A549 (cell line): Measurements from ENCODE around the gene SYNE2. TPM values are rescaled to one million over a fixed set of nuclear protein-coding genes. Genes with fewer than 3 reads are reported as not detected.
A peak's percentile ranks its signal among the peaks of the same experiment; 100 is the strongest.

ENCODE experiments used
- ATAC-seq, 2 experiments: fragments of 200-7000 bp in 1 of 2; fragments of >200 bp in 1 of 2; cut with Nextera tagmentation in 1 of 2; cut with Tn5 transposase in 1 of 2; 3 replicates each; pipeline versions ENCODE4 v1.8.0 to v1.9.1; 2018 to 2020; ENCODE audit warnings: mild to moderate bottlenecking in 1 of 2, moderate library complexity in 1 of 2
- CTCF ChIA-PET: fragments of 300-600 bp; sonication (Branson Sonifier 250); formaldehyde crosslinking; extraction: SDS; loops from one replicate; lab custom pipeline; 2021; ENCODE audit warnings: antibody characterized with exemption, inconsistent platforms; lab: Yijun Ruan, JAX
- POLR2A ChIA-PET: fragments of 350-600 bp; formaldehyde crosslinking; extraction: SDS; loops from one replicate; lab custom pipeline; 2021; ENCODE audit warnings: antibody characterized with exemption, inconsistent platforms; lab: Yijun Ruan, JAX
- DNase-seq, 2 experiments: peaks; one replicate each; pipeline versions ENCODE4 v3.0.0 to v3.0.0-alpha.2; 2011 to 2016; ENCODE audit warnings: low read depth in 1 of 2, low spot score in 1 of 2
- FAIRE-seq: peaks from 2 replicates; lab custom pipeline; 2011; peaks lifted over from hg19 to GRCh38; lab: Jason Lieb, UNC
- H3K27ac ChIP-seq, 2 experiments: fragments of >200 bp; sonication (Bioruptor Twin); formaldehyde crosslinking; 3 replicates each; pipeline ENCODE4 v1.5.1; 2016 to 2017
- H3K4me1 ChIP-seq: fragments of >200 bp; sonication (Bioruptor Twin); formaldehyde crosslinking; 3 replicates; pipeline ENCODE4 v1.6.1; 2016
- H3K4me2 ChIP-seq: fragments of >200 bp; sonication (Bioruptor Twin); formaldehyde crosslinking; 3 replicates; pipeline ENCODE4 v1.6.1; 2016
- H3K4me3 ChIP-seq: fragments of >200 bp; sonication (Bioruptor Twin); formaldehyde crosslinking; 3 replicates; pipeline ENCODE4 v1.5.1; 2016
- H3K9me3 ChIP-seq: fragments of >200 bp; sonication (Bioruptor Twin); formaldehyde crosslinking; 3 replicates; pipeline ENCODE4 v1.6.1; 2016
- BHLHE40 ChIP-seq: IDR thresholded peaks from 2 replicates; pipeline ENCODE4 v1.6.1; 2012; ENCODE audit warnings: low read depth, low read length, inconsistent platforms
- CBX2 ChIP-seq: fragments of 200-600 bp; sonication (generic); IDR thresholded peaks from 2 replicates; pipeline ENCODE4 v1.6.1; 2016; ENCODE audit warnings: low read depth, mild to moderate bottlenecking, borderline replicate concordance
- EHMT2 ChIP-seq: fragments of 200-600 bp; sonication (generic); IDR thresholded peaks from 2 replicates; pipeline ENCODE4 v1.6.1; 2016; ENCODE audit warnings: antibody characterized with exemption, low read depth, mild to moderate bottlenecking, moderate library complexity
- EP300 ChIP-seq, 2 experiments: fragments of >200 bp; sonication (Bioruptor Twin); formaldehyde crosslinking; IDR thresholded peaks; 2 replicates in 1 of 2; 3 replicates in 1 of 2; pipeline ENCODE4 v1.6.1; 2016 to 2017
- ESRRA ChIP-seq: fragments of 150-350 bp; IDR thresholded peaks from 2 replicates; pipeline ENCODE4 v1.6.1; 2014; ENCODE audit warnings: mild to moderate bottlenecking, low read length, borderline replicate concordance
- FOSB ChIP-seq: fragments of 250-450 bp; sonication (Bioruptor Pico); IDR thresholded peaks from 2 replicates; pipeline ENCODE4 v1.5.0; 2020; ENCODE audit warnings: mild to moderate bottlenecking, moderate library complexity
- FOSL2 ChIP-seq, 2 experiments: fragments of 450-650 bp in 1 of 2; fragments of >200 bp in 1 of 2; sonication (Bioruptor Twin) in 1 of 2; formaldehyde crosslinking; IDR thresholded peaks; 2 replicates each; pipeline versions ENCODE4 v1.5.0 to v1.6.1; 2016 to 2020; ENCODE audit warnings: mild to moderate bottlenecking in 1 of 2, moderate library complexity in 1 of 2
- HMGXB4 ChIP-seq: fragments of 250-450 bp; sonication (Bioruptor Pico); IDR thresholded peaks from 2 replicates; pipeline ENCODE4 v1.5.0; 2021; ENCODE audit warnings: mild to moderate bottlenecking, moderate library complexity, borderline replicate concordance
- HOXA7 ChIP-seq: fragments of 250-450 bp; sonication (Bioruptor Pico); IDR thresholded peaks from 2 replicates; pipeline ENCODE4 v1.5.0; 2020; ENCODE audit warnings: mild to moderate bottlenecking, moderate library complexity
- HOXB5 ChIP-seq: fragments of 250-450 bp; sonication (Bioruptor Pico); IDR thresholded peaks from 2 replicates; pipeline ENCODE4 v1.5.0; 2020; ENCODE audit warnings: mild to moderate bottlenecking, moderate library complexity
- KDM1A ChIP-seq: fragments of 200-600 bp; sonication (generic); IDR thresholded peaks from 2 replicates; pipeline ENCODE4 v1.6.1; 2016; ENCODE audit warnings: low read depth, mild to moderate bottlenecking
- MAFK ChIP-seq: fragments of 450-650 bp; IDR thresholded peaks from 2 replicates; pipeline ENCODE4 v1.6.1; 2014; ENCODE audit not compliant: partially characterized antibody
- MAZ ChIP-seq: fragments of 150-350 bp; IDR thresholded peaks from 2 replicates; pipeline ENCODE4 v1.6.1; 2014; ENCODE audit warnings: antibody characterized with exemption, low read depth, low read length, borderline replicate concordance
- NFE2L2 ChIP-seq: fragments of 150-350 bp; conservative IDR thresholded peaks from 2 replicates; pipeline ENCODE4 v1.6.1; 2014; ENCODE audit warnings: low read length
- RAD21 ChIP-seq, 2 experiments: fragments of >200 bp in 1 of 2; sonication (Bioruptor Twin) in 1 of 2; formaldehyde crosslinking in 1 of 2; IDR thresholded peaks in 1 of 2; conservative IDR thresholded peaks in 1 of 2; 2 replicates in 1 of 2; 3 replicates in 1 of 2; pipeline ENCODE4 v1.6.1; 2012 to 2018; ENCODE audit warnings: inconsistent platforms in 1 of 2
- RARB ChIP-seq: fragments of 250-450 bp; sonication (Bioruptor Pico); IDR thresholded peaks from 2 replicates; pipeline ENCODE4 v1.8.0; 2021; ENCODE audit warnings: mild to moderate bottlenecking, moderate library complexity
- REST ChIP-seq: fragments of 200-600 bp; sonication (generic); IDR thresholded peaks from 2 replicates; pipeline ENCODE4 v1.6.1; 2016; ENCODE audit warnings: antibody characterized with exemption, mild to moderate bottlenecking, moderate library complexity
- SMC3 ChIP-seq: fragments of >200 bp; sonication (Bioruptor Twin); formaldehyde crosslinking; IDR thresholded peaks from 3 replicates; pipeline ENCODE4 v1.6.1; 2018; ENCODE audit warnings: inconsistent platforms
- TFCP2L1 ChIP-seq: fragments of 250-450 bp; sonication (Bioruptor Pico); IDR thresholded peaks from 2 replicates; pipeline ENCODE4 v1.5.0; 2021; ENCODE audit warnings: mild to moderate bottlenecking
- TP53 ChIP-seq: fragments of 250-450 bp; sonication (Bioruptor Pico); IDR thresholded peaks from 2 replicates; pipeline ENCODE4 v1.5.0; 2021; ENCODE audit warnings: mild to moderate bottlenecking, moderate library complexity
- USF2 ChIP-seq: fragments of 450-650 bp; IDR thresholded peaks from 2 replicates; pipeline ENCODE4 v1.6.1; 2014; ENCODE audit warnings: antibody characterized with exemption
- ZC3H11A ChIP-seq: fragments of 450-650 bp; IDR thresholded peaks from 2 replicates; pipeline ENCODE4 v1.6.1; 2014; ENCODE audit warnings: antibody characterized with exemption, mild to moderate bottlenecking
- ZFP36 ChIP-seq: fragments of 450-650 bp; IDR thresholded peaks from 2 replicates; pipeline ENCODE4 v1.6.1; 2014; ENCODE audit warnings: borderline replicate concordance; ENCODE audit not compliant: partially characterized antibody
- WGBS: methylation state at CpG from one replicate; pipeline ENCODE4 v1.1.6; 2017; ENCODE audit errors: missing lambda C conversion rate; 5-methylcytosine and 5-hydroxymethylcytosine counted together
- polyA plus RNA-seq, 4 experiments: library from polyadenylated mRNA; depleted of rRNA in 3 of 4; stranded (reverse); fragments of >200 nt; fragmentation: RNase III in 1 of 4; extraction: RNeasy Plus Mini Kit Qiagen cat#74134 plus additional on column Dnase treatment in 1 of 4; gene quantifications; 2 replicates in 3 of 4; 3 replicates in 1 of 4; pipeline ENCODE4 v1.2.3, GENCODE V29; 2011 to 2017
- TF ChIP-seq, protein P1 (sequence below): IDR thresholded peaks from 2 replicates; pipeline ENCODE4 v1.6.1; 2012; ENCODE audit warnings: low read depth, borderline replicate concordance

SYNE2 gene
- polyA plus RNA-seq, 2 of the 4 experiments (the other 2 are of a cell fraction), result 3.4 to 11.3 TPM

DNA sequence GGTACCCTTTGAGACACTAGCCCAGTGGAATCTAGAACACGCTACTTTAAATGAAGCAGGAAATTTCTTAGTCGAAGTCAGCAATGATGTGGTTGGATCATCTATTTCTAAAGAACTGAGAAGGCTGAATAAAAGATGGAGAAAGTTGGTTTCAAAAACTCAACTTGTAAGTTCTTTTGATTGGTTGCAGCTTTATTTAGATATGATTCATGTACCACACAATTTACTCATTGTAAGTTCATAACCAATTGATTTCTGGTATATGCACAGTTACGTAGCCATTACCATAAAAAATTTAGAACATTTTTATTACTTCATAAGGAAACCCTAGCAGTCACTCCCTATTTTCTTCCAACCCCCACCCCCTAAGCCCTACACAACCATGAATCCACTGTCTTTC lies 129.8 kb downstream of the SYNE2 start:
- 94% methylated on average over 3 of the region's 3 CpGs for WGBS
- H3K4me1 ChIP-seq, result no peaks in the 10 kb centered on the region
- H3K4me2 ChIP-seq, result no peak overlapping the region
- ChIA-PET POLR2A (no interaction called here), CTCF (interaction anchor here (1.0 kb wide), 1 partner anchor 28 kb away, joined by 3 read pairs; no protein-coding TSS in a partner anchor)
- ATAC-seq (no peak), FAIRE-seq (no peak), DNase-seq (no peak)
- no peak overlapping the region for H3K4me3 ChIP-seq
- no peak for TF ChIP-seq FOSL2 (IDR thresholded peaks at IDR 0.05)
- no peak for TF ChIP-seq FOSL2 (CRISPR knock-in tag; IDR thresholded peaks at IDR 0.05)
- no peak for TF ChIP-seq RAD21 (conservative IDR thresholded peaks at IDR 0.05 in 1 of 2, IDR thresholded peaks at IDR 0.05 in 1 of 2)
- no peak for TF ChIP-seq ZC3H11A
- no peak for TF ChIP-seq EHMT2
- no peak for TF ChIP-seq TP53 (CRISPR knock-in tag)
- TF ChIP-seq MAZ, result no peak
- no peak for TF ChIP-seq MAFK
- no peak for TF ChIP-seq BHLHE40
- TF ChIP-seq RARB (CRISPR knock-in tag), result no peak
- no peak for TF ChIP-seq HMGXB4 (CRISPR knock-in tag)
- TF ChIP-seq ZFP36, result no peak
- no peak for TF ChIP-seq FOSB
- TF ChIP-seq USF2, result no peak
- TF ChIP-seq SMC3, result no peak
- TF ChIP-seq HOXA7 (CRISPR knock-in tag), result no peak
- no peak overlapping the region for H3K27ac ChIP-seq
- H3K9me3 ChIP-seq, result no peaks in the 10 kb centered on the region

DNA sequence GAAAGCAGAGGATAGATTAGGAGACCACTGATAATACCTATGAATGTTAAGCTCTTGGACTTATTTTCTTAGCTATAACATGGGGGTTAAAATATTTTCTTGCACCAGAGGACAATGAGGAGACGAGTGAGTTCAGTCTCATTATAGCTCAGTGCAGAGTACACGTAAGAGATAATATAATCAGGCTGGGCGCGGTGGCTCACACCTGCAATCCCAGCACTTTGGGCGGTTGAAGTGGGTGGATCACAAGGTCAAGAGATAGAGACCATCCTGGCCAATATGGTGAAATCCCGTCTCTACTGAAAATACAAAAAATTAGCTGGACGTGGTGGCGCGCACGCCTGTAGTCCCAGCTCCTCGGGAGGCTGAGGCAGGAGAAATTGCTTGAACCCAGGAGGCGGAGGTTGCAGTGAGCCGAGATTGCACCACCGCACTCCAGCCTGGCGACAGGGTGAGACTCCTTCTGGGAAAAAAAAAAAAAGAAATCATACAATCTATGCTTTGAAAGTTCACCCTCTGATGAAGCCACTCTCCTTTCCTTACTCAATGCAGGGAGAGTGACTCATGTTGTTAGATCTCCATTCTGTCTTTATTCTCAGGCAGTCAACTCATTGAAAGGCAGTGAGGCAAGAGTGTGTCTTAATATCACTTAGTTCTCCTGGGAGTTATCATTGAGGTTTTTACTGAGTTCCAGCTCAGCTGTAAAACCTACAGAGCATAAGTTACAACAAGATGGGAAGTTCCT lies 134.2 kb downstream of the SYNE2 start:
- 90% methylated on average over 15 of the region's 15 CpGs for WGBS
- no peak overlapping the region for H3K4me2 ChIP-seq
- TF ChIP-seq HOXB5 (CRISPR knock-in tag), result no peak
- no peak for TF ChIP-seq KDM1A
- TF ChIP-seq CBX2, result no peak
- TF ChIP-seq FOSL2 (IDR thresholded peaks at IDR 0.05), result no peak
- peak; percentile 38; the same call in 1 of the 2 replicates for TF ChIP-seq FOSL2 (CRISPR knock-in tag; IDR thresholded peaks at IDR 0.05)
- no peak for TF ChIP-seq ESRRA
- no peak for TF ChIP-seq NFE2L2
- TF ChIP-seq EP300 (IDR thresholded peaks at IDR 0.05), result no peak

GRCh38 chr14:63988579-63988978 lies 135.8 kb downstream of the SYNE2 start:
- H3K27ac ChIP-seq, result no peak overlapping the region
- H3K4me3 ChIP-seq, result no peak overlapping the region
- ChIA-PET CTCF (no interaction called here), POLR2A (no interaction called here)
- no peak overlapping the region for H3K4me2 ChIP-seq
- DNase-seq, result no peak
- H3K9me3 ChIP-seq, result no peaks in the 10 kb centered on the region
- H3K4me1 ChIP-seq, result no peaks in the 10 kb centered on the region
- no peak for FAIRE-seq
- 92% methylated on average over 4 of the region's 4 CpGs for WGBS
- no peak for ATAC-seq
- TF ChIP-seq, protein P1, sequence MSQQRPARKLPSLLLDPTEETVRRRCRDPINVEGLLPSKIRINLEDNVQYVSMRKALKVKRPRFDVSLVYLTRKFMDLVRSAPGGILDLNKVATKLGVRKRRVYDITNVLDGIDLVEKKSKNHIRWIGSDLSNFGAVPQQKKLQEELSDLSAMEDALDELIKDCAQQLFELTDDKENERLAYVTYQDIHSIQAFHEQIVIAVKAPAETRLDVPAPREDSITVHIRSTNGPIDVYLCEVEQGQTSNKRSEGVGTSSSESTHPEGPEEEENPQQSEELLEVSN, result no peak
- no peak for TF ChIP-seq REST
- no peak for TF ChIP-seq HOXB5 (CRISPR knock-in tag)
- no peak for TF ChIP-seq TFCP2L1 (CRISPR knock-in tag)
- no peak for TF ChIP-seq RAD21 (conservative IDR thresholded peaks at IDR 0.05 in 1 of 2, IDR thresholded peaks at IDR 0.05 in 1 of 2)
- no peak for TF ChIP-seq HMGXB4 (CRISPR knock-in tag)
- no peak for TF ChIP-seq BHLHE40

More for the DNA sequence above, 134.2 kb downstream of the SYNE2 start:
- Histone ChIP-seq H3K9me3 (no peaks in the 10 kb centered on the region), H3K4me1 (no peaks in the 10 kb centered on the region), H3K27ac (no peak overlapping the region), H3K4me3 (no peak overlapping the region)
- DNase-seq (peak in 1 of 2 experiments; percentile 11), FAIRE-seq (no peak), ATAC-seq (peak; percentile 57 to 68; a peak in 5 of 6 replicates)
- CTCF ChIA-PET, result no interaction called here
- POLR2A ChIA-PET, result interaction anchor here (0.7 kb wide), 1 partner anchor 298 kb away, joined by 5 read pairs; no protein-coding TSS in a partner anchor
